K562 (cell line): ENCODE measurements around the gene ERCC4. TPM values are rescaled to one million over a fixed set of nuclear protein-coding genes. Genes with fewer than 3 reads are reported as not detected.

Source experiments
- ATAC-seq: fragments of 200-7000 bp; cut with Tn5 transposase; 3 replicates; pipeline ENCODE4 v1.9.1; 2020; ENCODE audit warnings: moderate library complexity
- BruUV-seq: library from RNA; stranded (reverse); fragments of 400-500 nt; replicated peaks from 2 replicates; lab custom pipeline; 2021; lab: Mats Ljungman, UMichigan
- CTCF ChIA-PET: fragments of 300-600 bp; formaldehyde crosslinking; extraction: SDS; loops from one replicate; lab custom pipeline; 2021; ENCODE audit warnings: low intra/inter-chr PET ratio; lab: Yijun Ruan, JAX
- POLR2A ChIA-PET: fragments of 300-600, 350-650 bp; sonication (Branson Sonifier 250); formaldehyde crosslinking; extraction: SDS; loops from one replicate; lab custom pipeline; 2021; ENCODE audit warnings: antibody characterized with exemption, inconsistent platforms; lab: Yijun Ruan, JAX
- DNase-seq, 4 experiments: peaks; one replicate each; pipeline versions ENCODE4 v3.0.0 to v3.0.0-alpha.2; 2011 to 2018; ENCODE audit warnings: low spot score in 3 of 4, mixed read lengths in 3 of 4; ENCODE audit errors: extremely low read depth in 1 of 4
- FAIRE-seq: peaks from 2 replicates; lab custom pipeline; 2011; peaks lifted over from hg19 to GRCh38; lab: Jason Lieb, UNC
- H2AFZ ChIP-seq: 2 replicates; pipeline ENCODE4 v1.6.0; 2011; ENCODE audit warnings: low read depth, low read length, control low read depth, inconsistent platforms
- H3K27ac ChIP-seq: fragments of 200-600 bp; 3 replicates; pipeline ENCODE4 v1.8.0; 2011; ENCODE audit warnings: low read depth, mild to moderate bottlenecking, control low read depth, inconsistent platforms, low read length, moderate library complexity, mixed read lengths; ENCODE audit errors: extremely low read depth
- H3K27me3 ChIP-seq, 2 experiments: fragments of 300-600 bp in 1 of 2; 2 replicates in 1 of 2; 3 replicates in 1 of 2; pipeline versions ENCODE4 v1.6.0 to v1.8.0; 2011; ENCODE audit warnings: inconsistent platforms in 2 of 2, low read length in 2 of 2, mild to moderate bottlenecking in 1 of 2, mixed read lengths in 1 of 2, moderate library complexity in 1 of 2; ENCODE audit not compliant: control insufficient read depth in 2 of 2, insufficient read depth in 2 of 2
- H3K36me3 ChIP-seq: fragments of 300-600 bp; 3 replicates; pipeline ENCODE4 v1.8.0; 2011; ENCODE audit warnings: mild to moderate bottlenecking, low read length, inconsistent platforms; ENCODE audit not compliant: control insufficient read depth, insufficient read depth
- H3K4me1 ChIP-seq, 2 experiments: fragments of 200-600 bp in 1 of 2; replicated peaks in 1 of 2; 2 replicates in 1 of 2; 3 replicates in 1 of 2; pipeline versions ENCODE4 v1.5.1 to v1.8.0; 2011; ENCODE audit warnings: inconsistent platforms in 2 of 2, low read length in 2 of 2, mild to moderate bottlenecking in 1 of 2, mixed read lengths in 1 of 2, moderate library complexity in 1 of 2; ENCODE audit not compliant: control insufficient read depth in 2 of 2, insufficient read depth in 2 of 2
- H3K4me2 ChIP-seq: 2 replicates; pipeline ENCODE4 v1.6.1; 2011; ENCODE audit warnings: low read length, control low read depth, inconsistent platforms, mixed read lengths; ENCODE audit not compliant: insufficient read depth
- H3K4me3 ChIP-seq: fragments of 200-600 bp; sonication (generic), shearing (Covaris generic); 2 replicates; pipeline ENCODE4 v1.5.1; 2016; ENCODE audit warnings: control low read depth, inconsistent platforms
- H3K79me2 ChIP-seq: fragments of 200-600 bp; 3 replicates; pipeline ENCODE4 v1.8.0; 2011; ENCODE audit warnings: low read length, inconsistent platforms; ENCODE audit not compliant: control insufficient read depth, insufficient read depth
- H3K9ac ChIP-seq, 2 experiments: 2 replicates each; pipeline versions ENCODE4 v1.6.0 to v1.6.1; 2011; ENCODE audit warnings: low read depth in 2 of 2, low read length in 2 of 2, control low read depth in 1 of 2, inconsistent platforms in 1 of 2, mild to moderate bottlenecking in 1 of 2, mixed read lengths in 1 of 2; ENCODE audit not compliant: insufficient read depth in 1 of 2
- H3K9me1 ChIP-seq: one replicate; pipeline ENCODE4 v1.6.0; 2011; ENCODE audit warnings: inconsistent platforms, mild to moderate bottlenecking, low read length, moderate library complexity; ENCODE audit not compliant: control insufficient read depth, insufficient read depth
- H3K9me3 ChIP-seq: replicated peaks from 2 replicates; pipeline ENCODE4 v1.5.1; 2011; ENCODE audit warnings: low read depth, low read length, inconsistent platforms; ENCODE audit not compliant: control insufficient read depth, insufficient read depth
- H4K20me1 ChIP-seq: replicated peaks from 2 replicates; pipeline ENCODE4 v1.6.1; 2011; ENCODE audit warnings: low read length, inconsistent platforms, mixed read lengths; ENCODE audit not compliant: control insufficient read depth, insufficient read depth
- CAMTA2 ChIP-seq: fragments of 250-450 bp; sonication (Bioruptor Pico); conservative IDR thresholded peaks from 2 replicates; pipeline ENCODE4 v1.5.1; 2022
- COPS2 ChIP-seq: fragments of 450-650 bp; conservative IDR thresholded peaks from 2 replicates; pipeline ENCODE4 v1.6.1; 2016; ENCODE audit warnings: mild to moderate bottlenecking, moderate library complexity
- EP400 ChIP-seq: fragments of 450-650 bp; IDR thresholded peaks from 2 replicates; pipeline ENCODE4 v1.6.1; 2017; ENCODE audit warnings: antibody characterized with exemption, mild to moderate bottlenecking, moderate library complexity
- FOSL1 ChIP-seq: fragments of 200-800 bp; sonication (Bioruptor generic); conservative IDR thresholded peaks from 2 replicates; pipeline ENCODE4 v1.6.1; 2016; ENCODE audit warnings: missing genetic modification characterization, missing compliant biosample characterization
- PHF20 ChIP-seq: fragments of 450-650 bp; IDR thresholded peaks from 2 replicates; pipeline ENCODE4 v1.6.1; 2018; ENCODE audit not compliant: partially characterized antibody
- POLR2AphosphoS2 ChIP-seq: IDR thresholded peaks from 2 replicates; pipeline ENCODE4 v1.6.1; 2012; ENCODE audit warnings: low read length, improper control_type of control experiment
- RFX1 ChIP-seq: fragments of 450-650 bp; IDR thresholded peaks from 2 replicates; pipeline ENCODE4 v1.6.1; 2016; ENCODE audit warnings: mild to moderate bottlenecking, moderate library complexity
- THRAP3 ChIP-seq: fragments of 450-650 bp; IDR thresholded peaks from 2 replicates; pipeline ENCODE4 v1.6.1; 2016; ENCODE audit warnings: mild to moderate bottlenecking, inconsistent platforms, borderline replicate concordance
- YY1 ChIP-seq, 3 experiments: IDR thresholded peaks; 2 replicates each; pipeline ENCODE4 v1.6.1; 2011; ENCODE audit warnings: low read length in 2 of 3, mild to moderate bottlenecking in 2 of 3, moderate library complexity in 2 of 3, borderline replicate concordance in 1 of 3, control low read depth in 1 of 3, low read depth in 1 of 3; ENCODE audit not compliant: insufficient read depth in 3 of 3, insufficient replicate concordance in 2 of 3, control insufficient read depth in 1 of 3, insufficient read length in 1 of 3; ENCODE audit errors: extremely low read depth in 1 of 3
- ZNF24 ChIP-seq: fragments of 450-650 bp; IDR thresholded peaks from 2 replicates; pipeline ENCODE4 v1.6.1; 2016
- WGBS: fragments of 100-300 bp; shearing (Covaris generic); methylation state at CpG from one replicate; pipeline ENCODE4 v1.1.6; 2016; ENCODE audit warnings: low coverage, mixed read lengths; ENCODE audit not compliant: insufficient coverage; ENCODE audit errors: missing lambda C conversion rate; 5-methylcytosine and 5-hydroxymethylcytosine counted together
- in situ Hi-C: fragments of 300-500 bp; cut with MboI; formaldehyde crosslinking; loops from 4 replicates; pipeline ENCODE4 v1.15.0; 2018; ENCODE audit warnings: inconsistent platforms, mixed read lengths
- intact Hi-C: fragments of 100-400 bp; cut with micrococcal nuclease; formaldehyde crosslinking; loops from 2 replicates; pipeline ENCODE4 v1.14.2; 2022
- polyA plus RNA-seq, 8 experiments: library from polyadenylated mRNA; depleted of rRNA in 4 of 8; stranded (reverse) in 5 of 8; unstranded in 3 of 8; fragments of >200 nt; fragmentation: Nextera tagmentation in 2 of 8; fragmentation: Illumina TruSeq in 1 of 8; extraction: Ambion mirVana in 2 of 8; extraction: Trizol in 1 of 8; gene quantifications; 2 replicates each; pipeline versions ENCODE4 v1.2.1 to v1.2.3, GENCODE V29; 2011 to 2014; ENCODE audit warnings: inconsistent platforms in 1 of 8, missing spikeins in 1 of 8
- total RNA-seq, 7 experiments: library from RNA; depleted of rRNA in 6 of 7; stranded (reverse); fragments of >200 nt in 6 of 7; fragmentation: Illumina TruSeq in 2 of 7; extraction: Trizol in 2 of 7; gene quantifications; 2 replicates each; pipeline versions ENCODE4 v1.2.1 to v1.2.3, GENCODE V29; 2011 to 2021; ENCODE audit warnings: low replicate concordance in 1 of 7
- TF ChIP-seq, protein P1 (sequence below): fragments of 250-450 bp; sonication (Bioruptor Pico); IDR thresholded peaks from 2 replicates; pipeline ENCODE4 v1.8.0; 2021; ENCODE audit warnings: mild to moderate bottlenecking, moderate library complexity
- TF ChIP-seq, protein P2 (sequence below): fragments of 200-800 bp; sonication (Bioruptor generic); IDR thresholded peaks from 2 replicates; pipeline ENCODE4 v1.6.1; 2017; ENCODE audit warnings: missing genetic modification characterization, missing compliant biosample characterization
- TF ChIP-seq, protein P3 (sequence below): fragments of 450-650 bp; IDR thresholded peaks from 2 replicates; pipeline ENCODE4 v1.6.1; 2016; ENCODE audit warnings: antibody characterized with exemption
- TF ChIP-seq, protein P4 (sequence below), 2 experiments: fragments of 450-650 bp in 1 of 2; sonication (generic) in 1 of 2; formaldehyde crosslinking in 1 of 2; IDR thresholded peaks in 1 of 2; conservative IDR thresholded peaks in 1 of 2; 2 replicates each; pipeline versions ENCODE4 v1.6.1 to v1.8.1; 2016 to 2023; ENCODE audit warnings: mild to moderate bottlenecking in 2 of 2, moderate library complexity in 2 of 2, inconsistent platforms in 1 of 2, missing genetic modification reagents in 1 of 2

Gene ERCC4
- total and polyA plus RNA-seq, 9 of the 15 experiments (the other 6 are each of a cell fraction or from before 2014, with no cell fraction given), result 3.7 to 10.5 (median 6.0) TPM

DNA sequence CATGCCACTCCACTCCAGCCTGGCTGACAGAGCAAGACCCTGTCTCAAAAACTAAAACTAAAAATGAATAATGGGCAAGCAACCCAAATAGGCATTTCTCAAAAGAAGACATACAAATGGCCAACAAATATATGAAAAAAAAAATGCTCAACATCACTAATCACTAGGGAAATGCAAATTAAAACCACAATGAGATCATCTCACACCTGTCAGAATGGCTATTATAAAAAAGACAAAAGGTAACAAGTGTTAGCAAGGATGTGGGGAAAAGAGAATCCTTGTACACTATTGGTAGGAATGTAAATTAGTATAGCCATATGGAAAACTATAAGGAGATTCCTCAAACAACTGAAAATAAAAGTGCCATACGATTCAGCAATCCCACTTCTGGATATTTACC is 7.1 kb upstream of the ERCC4 start:
- intact Hi-C loops (no loop called here), in situ Hi-C loops (no loop called here)
- POLR2A ChIA-PET, result interaction anchor here (0.9 kb wide), 1 partner anchor 11 kb away, joined by 3 read pairs; no protein-coding TSS in a partner anchor
- Histone ChIP-seq H3K9ac (no peak overlapping the region), H3K9me3 (no peaks in the 10 kb centered on the region), H3K4me2 (no peak overlapping the region), H3K36me3 (no peaks in the 10 kb centered on the region), H3K79me2 (no peaks in the 10 kb centered on the region), H3K4me1 (no peaks in the 10 kb centered on the region), H3K9me1 (no peaks in the 10 kb centered on the region), H2AFZ (no peak overlapping the region), H3K27me3 (peaks cover 3 to 33% of the 10 kb centered on the region in 2 experiments; a peak in 3 of 5 replicates), H3K27ac (no peak overlapping the region), H3K4me3 (no peak overlapping the region), H4K20me1 (no peaks in the 10 kb centered on the region)
- ATAC-seq (no peak), FAIRE-seq (no peak), DNase-seq (no peak)
- CTCF ChIA-PET, result interaction anchor here (0.6 kb wide), 1 partner anchor 1348 kb away, joined by 4 read pairs; no protein-coding TSS in a partner anchor
- BruUV-seq, result no TSS peak
- WGBS, result 0% methylated on average over 1 of the region's 1 CpG
- TF ChIP-seq, protein P1, sequence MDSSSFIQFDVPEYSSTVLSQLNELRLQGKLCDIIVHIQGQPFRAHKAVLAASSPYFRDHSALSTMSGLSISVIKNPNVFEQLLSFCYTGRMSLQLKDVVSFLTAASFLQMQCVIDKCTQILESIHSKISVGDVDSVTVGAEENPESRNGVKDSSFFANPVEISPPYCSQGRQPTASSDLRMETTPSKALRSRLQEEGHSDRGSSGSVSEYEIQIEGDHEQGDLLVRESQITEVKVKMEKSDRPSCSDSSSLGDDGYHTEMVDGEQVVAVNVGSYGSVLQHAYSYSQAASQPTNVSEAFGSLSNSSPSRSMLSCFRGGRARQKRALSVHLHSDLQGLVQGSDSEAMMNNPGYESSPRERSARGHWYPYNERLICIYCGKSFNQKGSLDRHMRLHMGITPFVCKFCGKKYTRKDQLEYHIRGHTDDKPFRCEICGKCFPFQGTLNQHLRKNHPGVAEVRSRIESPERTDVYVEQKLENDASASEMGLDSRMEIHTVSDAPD, result no peak
- TF ChIP-seq EP400 (no peak), THRAP3 (no peak), PHF20 (no peak), FOSL1 (tag) (no peak), YY1 (IDR thresholded peaks at IDR 0.05; ENCODE audit: borderline replicate concordance in 1 of 3, control insufficient read depth in 1 of 3, extremely low read depth in 1 of 3, insufficient read depth in 3 of 3, insufficient read length in 1 of 3, insufficient replicate concordance in 2 of 3, low read depth in 1 of 3, low read length in 2 of 3) (no peak), CAMTA2 (CRISPR knock-in tag) (no peak), ZNF24 (no peak), POLR2AphosphoS2 (no peak), COPS2 (no peak), RFX1 (no peak)
- TF ChIP-seq, protein P2, sequence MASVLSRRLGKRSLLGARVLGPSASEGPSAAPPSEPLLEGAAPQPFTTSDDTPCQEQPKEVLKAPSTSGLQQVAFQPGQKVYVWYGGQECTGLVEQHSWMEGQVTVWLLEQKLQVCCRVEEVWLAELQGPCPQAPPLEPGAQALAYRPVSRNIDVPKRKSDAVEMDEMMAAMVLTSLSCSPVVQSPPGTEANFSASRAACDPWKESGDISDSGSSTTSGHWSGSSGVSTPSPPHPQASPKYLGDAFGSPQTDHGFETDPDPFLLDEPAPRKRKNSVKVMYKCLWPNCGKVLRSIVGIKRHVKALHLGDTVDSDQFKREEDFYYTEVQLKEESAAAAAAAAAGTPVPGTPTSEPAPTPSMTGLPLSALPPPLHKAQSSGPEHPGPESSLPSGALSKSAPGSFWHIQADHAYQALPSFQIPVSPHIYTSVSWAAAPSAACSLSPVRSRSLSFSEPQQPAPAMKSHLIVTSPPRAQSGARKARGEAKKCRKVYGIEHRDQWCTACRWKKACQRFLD (CRISPR knock-in tag), result no peak
- TF ChIP-seq, protein P3, sequence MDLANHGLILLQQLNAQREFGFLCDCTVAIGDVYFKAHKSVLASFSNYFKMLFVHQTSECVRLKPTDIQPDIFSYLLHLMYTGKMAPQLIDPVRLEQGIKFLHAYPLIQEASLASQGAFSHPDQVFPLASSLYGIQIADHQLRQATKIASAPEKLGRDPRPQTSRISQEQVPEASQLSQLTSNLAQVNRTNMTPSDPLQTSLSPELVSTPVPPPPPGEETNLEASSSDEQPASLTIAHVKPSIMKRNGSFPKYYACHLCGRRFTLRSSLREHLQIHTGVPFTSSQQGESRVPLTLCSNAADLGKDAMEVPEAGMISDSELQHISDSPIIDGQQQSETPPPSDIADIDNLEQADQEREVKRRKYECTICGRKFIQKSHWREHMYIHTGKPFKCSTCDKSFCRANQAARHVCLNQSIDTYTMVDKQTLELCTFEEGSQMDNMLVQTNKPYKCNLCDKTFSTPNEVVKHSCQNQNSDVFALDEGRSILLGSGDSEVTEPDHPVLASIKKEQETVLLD, result no peak
- TF ChIP-seq, protein P4, sequence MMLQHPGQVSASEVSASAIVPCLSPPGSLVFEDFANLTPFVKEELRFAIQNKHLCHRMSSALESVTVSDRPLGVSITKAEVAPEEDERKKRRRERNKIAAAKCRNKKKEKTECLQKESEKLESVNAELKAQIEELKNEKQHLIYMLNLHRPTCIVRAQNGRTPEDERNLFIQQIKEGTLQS (IDR thresholded peaks at IDR 0.05), result no peak
- TF ChIP-seq, protein P4 (CRISPR knock-in tag; conservative IDR thresholded peaks at IDR 0.05), result no peak
